Panc1 (cell line): ENCODE data around the gene MAP3K3. TPM values are rescaled to one million over a fixed set of nuclear protein-coding genes. Genes with fewer than 3 reads are reported as not detected.

Source experiments
- ATAC-seq: fragments of 200-7000 bp; cut with Tn5 transposase; 2 replicates; pipeline ENCODE4 v1.9.1; 2020; ENCODE audit warnings: mild to moderate bottlenecking, moderate library complexity
- BruUV-seq: library from RNA; stranded (reverse); fragments of 400-500 nt; replicated peaks from 2 replicates; lab custom pipeline; 2021; lab: Mats Ljungman, UMichigan
- CTCF ChIA-PET: fragments of 300-600 bp; sonication (Branson Sonifier 250); formaldehyde crosslinking; loops from one replicate; lab custom pipeline; 2022; ENCODE audit warnings: antibody characterized with exemption; lab: Charles Lee
- POLR2A ChIA-PET: fragments of 300-600 bp; sonication (Branson Sonifier 250); formaldehyde crosslinking; loops from one replicate; lab custom pipeline; 2022; ENCODE audit warnings: antibody characterized with exemption; lab: Charles Lee
- DNase-seq: peaks from one replicate; pipeline ENCODE4 v3.0.0-alpha.2; 2010; ENCODE audit warnings: low read depth, low spot score
- H3K27ac ChIP-seq: 2 replicates; pipeline ENCODE4 v1.5.1; 2011; ENCODE audit warnings: mild to moderate bottlenecking, low read length, inconsistent platforms
- H3K27me3 ChIP-seq: fragments of 200-500 bp; sonication (Bioruptor generic); 2 replicates; pipeline ENCODE4 v1.6.0; 2014; ENCODE audit warnings: low read length, inconsistent platforms; ENCODE audit not compliant: control insufficient read depth, insufficient read depth
- H3K36me3 ChIP-seq: fragments of 200-500 bp; sonication (Bioruptor generic); 2 replicates; pipeline ENCODE4 v1.5.1; 2014; ENCODE audit warnings: inconsistent platforms, mild to moderate bottlenecking, low read length, moderate library complexity; ENCODE audit not compliant: control insufficient read depth, insufficient read depth
- H3K4me1 ChIP-seq: 2 replicates; pipeline ENCODE4 v1.5.1; 2011; ENCODE audit warnings: inconsistent platforms, mild to moderate bottlenecking, low read length, moderate library complexity; ENCODE audit not compliant: control insufficient read depth, insufficient read depth
- H3K4me3 ChIP-seq, 2 experiments: 2 replicates each; pipeline ENCODE4 v1.5.1; 2011 to 2012; ENCODE audit warnings: low read depth in 2 of 2, low read length in 2 of 2, mild to moderate bottlenecking in 2 of 2, inconsistent platforms in 1 of 2, moderate library complexity in 1 of 2
- H3K9me3 ChIP-seq: fragments of 200-500 bp; sonication (Bioruptor generic); 2 replicates; pipeline ENCODE4 v1.5.1; 2014; ENCODE audit warnings: low read depth, mild to moderate bottlenecking, inconsistent platforms, low read length, moderate library complexity; ENCODE audit not compliant: control insufficient read depth, insufficient read depth
- POLR2AphosphoS5 ChIP-seq: IDR thresholded peaks from 2 replicates; pipeline ENCODE4 v1.6.1; 2012; ENCODE audit warnings: mild to moderate bottlenecking, low read depth, low read length, moderate library complexity
- SIN3A ChIP-seq: IDR thresholded peaks from 2 replicates; pipeline ENCODE4 v1.6.1; 2012; ENCODE audit warnings: low read depth, mild to moderate bottlenecking, low read length, moderate library complexity, borderline replicate concordance; ENCODE audit not compliant: insufficient read depth
- TCF7L2 ChIP-seq: IDR thresholded peaks from 2 replicates; pipeline ENCODE4 v1.6.1; 2011; ENCODE audit warnings: mild to moderate bottlenecking, low read depth, low read length, inconsistent platforms
- in situ Hi-C: cut with HindIII; loops from 2 replicates; pipeline ENCODE4 v1.10.0; 2016; ENCODE audit warnings: low sequenced_read_pairs, low pct_unique_long_range_greater_than_20kb
- intact Hi-C: fragments of 100-400 bp; cut with micrococcal nuclease; formaldehyde crosslinking; loops from one replicate; pipeline ENCODE4 v1.10.0; 2022; ENCODE audit not compliant: unreplicated experiment
- total RNA-seq: library from RNA; stranded (reverse); gene quantifications from one replicate; pipeline ENCODE4 v1.2.1, GENCODE V29; 2021; ENCODE audit not compliant: unreplicated experiment
- TF ChIP-seq, protein P1 (sequence below): fragments of 450-650 bp; IDR thresholded peaks from 2 replicates; pipeline ENCODE4 v1.5.1; 2017; ENCODE audit warnings: mild to moderate bottlenecking
- TF ChIP-seq, protein P2 (sequence below), 2 experiments: IDR thresholded peaks; 2 replicates each; pipeline ENCODE4 v1.6.1; 2011 to 2012; ENCODE audit warnings: low read depth in 2 of 2, control low read depth in 1 of 2, low read length in 1 of 2, mild to moderate bottlenecking in 1 of 2, moderate library complexity in 1 of 2; ENCODE audit not compliant: insufficient read depth in 1 of 2

Gene MAP3K3
- total RNA-seq, 1 experiment from 2014 or later = 22.3 TPM

DNA sequence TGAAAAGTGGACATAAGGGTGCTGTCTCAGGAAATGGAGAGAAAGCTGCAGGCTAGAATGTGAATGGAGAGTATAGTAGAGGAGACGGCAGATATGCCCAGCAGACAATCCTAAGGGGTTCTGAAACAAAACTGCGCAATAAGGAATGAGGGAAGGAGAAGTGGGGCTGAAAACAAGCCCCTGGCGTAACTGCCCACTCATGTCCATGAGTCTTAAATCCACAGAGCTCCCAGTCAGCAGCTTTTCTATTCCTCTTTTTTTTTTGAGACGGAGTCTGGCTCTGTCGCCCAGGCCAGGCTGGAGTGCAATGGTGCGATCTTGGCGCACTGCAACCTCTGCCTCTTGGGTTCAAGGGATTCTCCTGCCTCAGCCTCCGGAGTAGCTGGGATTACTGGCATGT is 113.5 kb downstream of the MAP3K3 start:
- Histone ChIP-seq H3K27ac (no peak overlapping the region), H3K9me3 (no peaks in the 10 kb centered on the region), H3K36me3 (no peaks in the 10 kb centered on the region), H3K4me3 (no peak overlapping the region), H3K4me1 (peaks cover 4% of the 10 kb centered on the region; the same call in 1 of the 2 replicates), H3K27me3 (no peaks in the 10 kb centered on the region)
- ChIA-PET CTCF (no interaction called here), POLR2A (interaction anchor here (0.7 kb wide), 1 partner anchor 611 kb away, joined by 3 read pairs; no protein-coding TSS in a partner anchor)
- no TSS peak for BruUV-seq
- intact Hi-C loops = no loop called here
- ATAC-seq (no peak), DNase-seq (no peak)
- in situ Hi-C loops = no loop called here
- TF ChIP-seq TCF7L2 (no peak), SIN3A (no peak)
- TF ChIP-seq, protein P1, sequence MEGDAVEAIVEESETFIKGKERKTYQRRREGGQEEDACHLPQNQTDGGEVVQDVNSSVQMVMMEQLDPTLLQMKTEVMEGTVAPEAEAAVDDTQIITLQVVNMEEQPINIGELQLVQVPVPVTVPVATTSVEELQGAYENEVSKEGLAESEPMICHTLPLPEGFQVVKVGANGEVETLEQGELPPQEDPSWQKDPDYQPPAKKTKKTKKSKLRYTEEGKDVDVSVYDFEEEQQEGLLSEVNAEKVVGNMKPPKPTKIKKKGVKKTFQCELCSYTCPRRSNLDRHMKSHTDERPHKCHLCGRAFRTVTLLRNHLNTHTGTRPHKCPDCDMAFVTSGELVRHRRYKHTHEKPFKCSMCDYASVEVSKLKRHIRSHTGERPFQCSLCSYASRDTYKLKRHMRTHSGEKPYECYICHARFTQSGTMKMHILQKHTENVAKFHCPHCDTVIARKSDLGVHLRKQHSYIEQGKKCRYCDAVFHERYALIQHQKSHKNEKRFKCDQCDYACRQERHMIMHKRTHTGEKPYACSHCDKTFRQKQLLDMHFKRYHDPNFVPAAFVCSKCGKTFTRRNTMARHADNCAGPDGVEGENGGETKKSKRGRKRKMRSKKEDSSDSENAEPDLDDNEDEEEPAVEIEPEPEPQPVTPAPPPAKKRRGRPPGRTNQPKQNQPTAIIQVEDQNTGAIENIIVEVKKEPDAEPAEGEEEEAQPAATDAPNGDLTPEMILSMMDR = no peak

DNA sequence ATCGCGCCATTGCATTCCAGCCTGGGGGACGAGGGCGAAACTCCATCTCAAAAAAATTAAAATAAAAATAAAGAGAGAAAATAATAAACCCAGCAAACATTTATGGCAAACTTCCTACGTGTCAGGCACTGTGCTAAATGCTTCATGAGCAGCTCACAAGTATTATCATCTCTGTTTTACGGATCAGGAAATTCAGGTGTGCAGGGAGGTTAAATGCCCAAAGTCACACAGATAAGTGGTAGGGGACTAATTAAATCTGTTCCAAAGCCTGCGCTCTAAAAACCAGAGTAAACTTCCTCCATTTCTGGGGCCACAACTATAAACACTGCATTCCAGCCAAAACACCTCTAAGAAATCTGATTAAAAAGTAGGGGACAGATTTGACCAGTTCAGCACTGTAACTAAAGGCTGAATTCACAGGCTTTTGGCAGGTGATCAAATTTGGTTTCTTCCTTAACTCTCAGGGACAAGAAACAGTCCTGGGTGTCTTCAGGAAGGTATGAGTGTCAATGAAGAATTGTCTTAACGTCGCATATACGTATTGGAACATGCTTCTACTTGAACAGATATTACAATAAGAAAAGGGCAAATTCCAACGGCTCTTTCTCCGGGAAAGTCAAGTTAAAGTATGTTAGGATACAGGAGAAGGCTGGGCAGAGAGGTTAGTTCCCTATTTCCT is 118.4 kb downstream of the MAP3K3 start:
- in situ Hi-C loops (no loop called here), intact Hi-C loops (no loop called here)
- H3K9me3 ChIP-seq = no peaks in the 10 kb centered on the region
- CTCF ChIA-PET = no interaction called here
- H3K4me1 ChIP-seq = peaks cover 7% of the 10 kb centered on the region; the same call in 1 of the 2 replicates
- H3K36me3 ChIP-seq = peaks cover 5% of the 10 kb centered on the region
- H3K27me3 ChIP-seq = no peaks in the 10 kb centered on the region
- DNase-seq (no peak), ATAC-seq (no peak)
- POLR2A ChIA-PET = interaction anchor here (0.6 kb wide), 1 partner anchor 11 kb away, joined by 3 read pairs; no protein-coding TSS in a partner anchor
- peak overlapping the region; percentile 90 for H3K4me3 ChIP-seq
- BruUV-seq = TSS peak; percentile 87
- H3K27ac ChIP-seq = peak overlapping the region; percentile 97
- TF ChIP-seq TCF7L2 = no peak
- no peak for TF ChIP-seq SIN3A
- TF ChIP-seq, protein P2, sequence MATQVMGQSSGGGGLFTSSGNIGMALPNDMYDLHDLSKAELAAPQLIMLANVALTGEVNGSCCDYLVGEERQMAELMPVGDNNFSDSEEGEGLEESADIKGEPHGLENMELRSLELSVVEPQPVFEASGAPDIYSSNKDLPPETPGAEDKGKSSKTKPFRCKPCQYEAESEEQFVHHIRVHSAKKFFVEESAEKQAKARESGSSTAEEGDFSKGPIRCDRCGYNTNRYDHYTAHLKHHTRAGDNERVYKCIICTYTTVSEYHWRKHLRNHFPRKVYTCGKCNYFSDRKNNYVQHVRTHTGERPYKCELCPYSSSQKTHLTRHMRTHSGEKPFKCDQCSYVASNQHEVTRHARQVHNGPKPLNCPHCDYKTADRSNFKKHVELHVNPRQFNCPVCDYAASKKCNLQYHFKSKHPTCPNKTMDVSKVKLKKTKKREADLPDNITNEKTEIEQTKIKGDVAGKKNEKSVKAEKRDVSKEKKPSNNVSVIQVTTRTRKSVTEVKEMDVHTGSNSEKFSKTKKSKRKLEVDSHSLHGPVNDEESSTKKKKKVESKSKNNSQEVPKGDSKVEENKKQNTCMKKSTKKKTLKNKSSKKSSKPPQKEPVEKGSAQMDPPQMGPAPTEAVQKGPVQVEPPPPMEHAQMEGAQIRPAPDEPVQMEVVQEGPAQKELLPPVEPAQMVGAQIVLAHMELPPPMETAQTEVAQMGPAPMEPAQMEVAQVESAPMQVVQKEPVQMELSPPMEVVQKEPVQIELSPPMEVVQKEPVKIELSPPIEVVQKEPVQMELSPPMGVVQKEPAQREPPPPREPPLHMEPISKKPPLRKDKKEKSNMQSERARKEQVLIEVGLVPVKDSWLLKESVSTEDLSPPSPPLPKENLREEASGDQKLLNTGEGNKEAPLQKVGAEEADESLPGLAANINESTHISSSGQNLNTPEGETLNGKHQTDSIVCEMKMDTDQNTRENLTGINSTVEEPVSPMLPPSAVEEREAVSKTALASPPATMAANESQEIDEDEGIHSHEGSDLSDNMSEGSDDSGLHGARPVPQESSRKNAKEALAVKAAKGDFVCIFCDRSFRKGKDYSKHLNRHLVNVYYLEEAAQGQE (IDR thresholded peaks at IDR 0.05; ENCODE audit: insufficient read depth in 1 of 2, low read depth in 2 of 2, low read length in 1 of 2) = no peak
- no peak for TF ChIP-seq POLR2AphosphoS5
- TF ChIP-seq, protein P1 = no peak
